ENCODE results near the gene CHKB. TPM values are rescaled to one million over a fixed set of nuclear protein-coding genes. Genes with fewer than 3 reads are reported as not detected.
A peak's percentile ranks its signal among the peaks of the same experiment; 100 is the strongest.

CHKB gene
- total RNA-seq, 5 donors from 2014 or later (not counting 1 experiment from before 2014, with no cell fraction given) = 151 to 209 (median 203) TPM

- WGBS (ENCODE audit: insufficient coverage) = 89% methylated on average over 12 of the region's 23 CpGs
- no peak overlapping the region for H3K27ac Mint-ChIP-seq
- no peaks in the 10 kb centered on the region for H3K36me3 Mint-ChIP-seq
- ChIA-PET CTCF (no interaction called here), POLR2A (no interaction called here)
- H3K9me3 Mint-ChIP-seq = no peaks in the 10 kb centered on the region
- no peak for DNase-seq
- Histone ChIP-seq H3K9me3 (no peaks in the 10 kb centered on the region), H3K4me3 (ENCODE audit: control insufficient read depth in 1 of 2, extremely low read depth in 1 of 2, low read length in 1 of 2) (no peak overlapping the region), H3K4me1 (ENCODE audit: control insufficient read depth in 1 of 2, extremely low read depth in 1 of 2, insufficient read depth in 2 of 2, low read length in 2 of 2) (peaks cover 0 to 4% of the 10 kb centered on the region in 2 experiments), H3K36me3 (ENCODE audit: control insufficient read depth in 2 of 2, extremely low read depth in 1 of 2, insufficient read depth in 1 of 2, low read length in 1 of 2) (no peaks in the 10 kb centered on the region), H3K27me3 (replicated peaks in 1 of 2; ENCODE audit: control insufficient read depth in 2 of 2, extremely low read depth in 1 of 2, insufficient read depth in 2 of 2, low read length in 1 of 2) (peaks cover 10 to 72% of the 10 kb centered on the region in 2 experiments), H3K27ac (ENCODE audit: low read length) (no peak overlapping the region)
- no peak overlapping the region for H3K4me3 Mint-ChIP-seq
- H3K27me3 Mint-ChIP-seq = peaks cover 31 to 57% of the 10 kb centered on the region in 2 donors
- ATAC-seq (replicated peaks in 1 of 4) = no peak
- peaks cover 5 to 12% (median 10%) of the 10 kb centered on the region in 3 donors for H3K4me1 Mint-ChIP-seq
Measured at GRCh38 chr22:50605002-50605612, 22.5 kb upstream of the CHKB start.

GRCh38 chr22:50604256-50605001 is 21.8 kb upstream of the CHKB start:
- Histone ChIP-seq H3K27ac (ENCODE audit: low read length) (no peak overlapping the region), H3K36me3 (ENCODE audit: control insufficient read depth in 2 of 2, extremely low read depth in 1 of 2, insufficient read depth in 1 of 2, low read length in 1 of 2) (no peaks in the 10 kb centered on the region), H3K4me3 (ENCODE audit: control insufficient read depth in 1 of 2, extremely low read depth in 1 of 2, low read length in 1 of 2) (no peak overlapping the region), H3K27me3 (replicated peaks in 1 of 2; ENCODE audit: control insufficient read depth in 2 of 2, extremely low read depth in 1 of 2, insufficient read depth in 2 of 2, low read length in 1 of 2) (peaks cover 10 to 74% of the 10 kb centered on the region in 2 experiments), H3K4me1 (ENCODE audit: control insufficient read depth in 1 of 2, extremely low read depth in 1 of 2, insufficient read depth in 2 of 2, low read length in 2 of 2) (peaks cover 0 to 8% of the 10 kb centered on the region in 2 experiments), H3K9me3 (no peaks in the 10 kb centered on the region)
- DNase-seq (no peak), ATAC-seq (replicated peaks in 1 of 4) (no peak)
- H3K27ac Mint-ChIP-seq = no peak overlapping the region
- H3K4me1 Mint-ChIP-seq = peaks cover 10 to 17% (median 10%) of the 10 kb centered on the region in 3 donors
- no peaks in the 10 kb centered on the region for H3K9me3 Mint-ChIP-seq
- WGBS (ENCODE audit: insufficient coverage) = 42% methylated on average over 87 of the region's 103 CpGs
- peaks cover 32 to 60% of the 10 kb centered on the region in 2 donors for H3K27me3 Mint-ChIP-seq
- ChIA-PET CTCF (no interaction called here), POLR2A (no interaction called here)
- H3K36me3 Mint-ChIP-seq = no peaks in the 10 kb centered on the region
- no peak overlapping the region for H3K4me3 Mint-ChIP-seq

DNA sequence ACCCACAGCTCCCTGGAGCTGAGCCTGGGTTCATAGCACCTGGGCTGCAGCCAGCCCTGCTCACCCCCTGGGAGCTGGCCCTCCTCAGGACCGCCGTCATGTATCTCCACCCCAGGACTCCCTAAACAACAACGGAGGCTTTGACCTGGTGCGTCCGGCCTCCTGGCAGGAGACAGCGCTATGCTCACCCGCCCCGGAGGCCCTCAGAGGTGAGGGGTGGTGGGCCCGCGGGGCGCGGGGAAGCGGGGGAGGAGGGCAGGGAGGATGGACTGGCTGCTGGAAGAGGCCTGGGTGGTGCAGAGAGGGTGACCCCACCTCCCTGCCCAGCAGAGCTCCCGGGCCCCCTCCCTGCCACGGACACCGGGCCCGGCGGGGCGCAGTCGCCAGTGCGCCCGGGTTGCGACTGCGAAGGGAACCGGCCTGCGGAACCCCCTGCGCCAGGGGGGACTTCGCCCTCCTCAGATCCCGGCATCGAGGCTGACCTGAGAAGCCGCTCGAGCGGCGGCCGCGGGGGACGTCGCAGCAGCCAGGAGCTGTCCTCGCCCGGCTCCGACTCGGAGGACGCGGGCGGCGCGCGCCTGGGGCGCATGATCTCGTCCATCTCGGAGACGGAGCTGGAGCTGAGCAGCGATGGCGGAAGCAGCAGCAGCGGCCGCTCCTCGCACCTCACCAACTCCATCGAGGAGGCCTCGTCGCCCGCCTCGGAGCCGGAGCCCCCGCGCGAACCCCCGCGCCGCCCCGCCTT is 21.0 kb upstream of the CHKB start:
- no peaks in the 10 kb centered on the region for H3K9me3 ChIP-seq
- ATAC-seq (replicated peaks in 1 of 4) (no peak), DNase-seq (no peak)
- 11% methylated on average over 56 of the region's 70 CpGs for WGBS (ENCODE audit: insufficient coverage)
- H3K4me3 ChIP-seq (ENCODE audit: control insufficient read depth in 1 of 2, extremely low read depth in 1 of 2, low read length in 1 of 2) = no peak overlapping the region
- peaks cover 0 to 8% of the 10 kb centered on the region in 2 experiments for H3K4me1 ChIP-seq (ENCODE audit: control insufficient read depth in 1 of 2, extremely low read depth in 1 of 2, insufficient read depth in 2 of 2, low read length in 2 of 2)
- no peaks in the 10 kb centered on the region for H3K36me3 Mint-ChIP-seq
- H3K36me3 ChIP-seq (ENCODE audit: control insufficient read depth in 2 of 2, extremely low read depth in 1 of 2, insufficient read depth in 1 of 2, low read length in 1 of 2) = no peaks in the 10 kb centered on the region
- peaks cover 32 to 53% of the 10 kb centered on the region in 2 donors for H3K27me3 Mint-ChIP-seq
- peaks cover 10 to 79% of the 10 kb centered on the region in 2 experiments for H3K27me3 ChIP-seq (replicated peaks in 1 of 2; ENCODE audit: control insufficient read depth in 2 of 2, extremely low read depth in 1 of 2, insufficient read depth in 2 of 2, low read length in 1 of 2)
- H3K4me1 Mint-ChIP-seq = peaks cover 10 to 17% (median 10%) of the 10 kb centered on the region in 3 donors
- no peak overlapping the region for H3K27ac ChIP-seq (ENCODE audit: low read length)
- no peak overlapping the region for H3K4me3 Mint-ChIP-seq
- POLR2A ChIA-PET = no interaction called here
- H3K9me3 Mint-ChIP-seq = no peaks in the 10 kb centered on the region
- CTCF ChIA-PET = no interaction called here
- H3K27ac Mint-ChIP-seq = no peak overlapping the region

DNA sequence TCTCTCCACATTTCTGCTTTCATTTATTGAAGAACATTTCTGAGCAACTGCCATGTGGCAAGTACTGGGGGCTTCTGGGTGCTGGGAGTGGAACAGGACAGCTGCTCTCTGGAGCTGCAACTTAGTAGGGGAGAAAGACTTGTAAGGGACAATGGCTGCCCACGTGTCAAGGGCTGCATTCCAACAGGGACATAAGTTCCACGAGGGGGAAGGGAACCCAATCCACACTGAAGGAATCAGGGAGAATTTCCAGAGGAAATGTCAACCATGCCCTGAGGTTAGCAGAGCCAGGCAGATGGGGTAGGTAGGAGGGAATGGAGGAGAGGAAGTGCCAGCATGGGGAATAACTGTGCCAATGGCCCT is 19.7 kb upstream of the CHKB start:
- no peak overlapping the region for H3K4me3 ChIP-seq (ENCODE audit: control insufficient read depth in 1 of 2, extremely low read depth in 1 of 2, low read length in 1 of 2)
- no peaks in the 10 kb centered on the region for H3K36me3 ChIP-seq (ENCODE audit: control insufficient read depth in 2 of 2, extremely low read depth in 1 of 2, insufficient read depth in 1 of 2, low read length in 1 of 2)
- Mint-ChIP-seq H3K27ac (no peak overlapping the region), H3K4me3 (peak overlapping the region; percentile 69 to 70 (median 69)), H3K27me3 (peaks cover 25 to 54% of the 10 kb centered on the region in 2 donors), H3K9me3 (no peaks in the 10 kb centered on the region), H3K36me3 (peaks cover 3% of the 10 kb centered on the region), H3K4me1 (peaks cover 10 to 17% (median 10%) of the 10 kb centered on the region in 3 donors)
- DNase-seq = no peak
- CTCF ChIA-PET = no interaction called here
- H3K4me1 ChIP-seq (ENCODE audit: control insufficient read depth in 1 of 2, extremely low read depth in 1 of 2, insufficient read depth in 2 of 2, low read length in 2 of 2) = peaks cover 0 to 8% of the 10 kb centered on the region in 2 experiments
- no peaks in the 10 kb centered on the region for H3K9me3 ChIP-seq
- H3K27ac ChIP-seq (ENCODE audit: low read length) = no peak overlapping the region
- WGBS (ENCODE audit: insufficient coverage) = 36% methylated on average over 2 of the region's 2 CpGs
- no peak for ATAC-seq (replicated peaks in 1 of 4)
- H3K27me3 ChIP-seq (replicated peaks in 1 of 2; ENCODE audit: control insufficient read depth in 2 of 2, extremely low read depth in 1 of 2, insufficient read depth in 2 of 2, low read length in 1 of 2) = peaks cover 10 to 79% of the 10 kb centered on the region in 2 experiments
- POLR2A ChIA-PET = no interaction called here

GRCh38 chr22:50601669-50602337 is 19.2 kb upstream of the CHKB start:
- ChIA-PET POLR2A (no interaction called here), CTCF (no interaction called here)
- DNase-seq (no peak), ATAC-seq (replicated peaks in 1 of 4) (no peak)
- Mint-ChIP-seq H3K27ac (peak overlapping the region in 1 of 2 donors; percentile 45), H3K27me3 (peaks cover 21 to 53% of the 10 kb centered on the region in 2 donors), H3K4me3 (peak overlapping the region; percentile 69 to 70 (median 69)), H3K4me1 (peaks cover 10 to 17% (median 10%) of the 10 kb centered on the region in 3 donors), H3K36me3 (peaks cover 8% of the 10 kb centered on the region), H3K9me3 (no peaks in the 10 kb centered on the region)
- H3K27ac ChIP-seq (ENCODE audit: low read length) = no peak overlapping the region
- H3K4me3 ChIP-seq (ENCODE audit: control insufficient read depth in 1 of 2, extremely low read depth in 1 of 2, low read length in 1 of 2) = no peak overlapping the region
- WGBS (ENCODE audit: insufficient coverage) = 64% methylated on average over 9 of the region's 12 CpGs
- peaks cover 0 to 8% of the 10 kb centered on the region in 2 experiments for H3K4me1 ChIP-seq (ENCODE audit: control insufficient read depth in 1 of 2, extremely low read depth in 1 of 2, insufficient read depth in 2 of 2, low read length in 2 of 2)
- H3K27me3 ChIP-seq (replicated peaks in 1 of 2; ENCODE audit: control insufficient read depth in 2 of 2, extremely low read depth in 1 of 2, insufficient read depth in 2 of 2, low read length in 1 of 2) = peaks cover 10 to 76% of the 10 kb centered on the region in 2 experiments
- H3K9me3 ChIP-seq = no peaks in the 10 kb centered on the region
- H3K36me3 ChIP-seq (ENCODE audit: control insufficient read depth in 2 of 2, extremely low read depth in 1 of 2, insufficient read depth in 1 of 2, low read length in 1 of 2) = no peaks in the 10 kb centered on the region

All from T-cell (primary cell).